HG03439 (cell line): ENCODE measurements around the gene ATRN.

Experiments
- ATAC-seq: cut with Tn5 transposase; IDR thresholded peaks from one replicate; pipeline ENCODE4 v1.9.1; 2021; ENCODE audit warnings: mild to moderate bottlenecking, moderate library complexity; ENCODE audit not compliant: unreplicated experiment

Gene ATRN

DNA sequence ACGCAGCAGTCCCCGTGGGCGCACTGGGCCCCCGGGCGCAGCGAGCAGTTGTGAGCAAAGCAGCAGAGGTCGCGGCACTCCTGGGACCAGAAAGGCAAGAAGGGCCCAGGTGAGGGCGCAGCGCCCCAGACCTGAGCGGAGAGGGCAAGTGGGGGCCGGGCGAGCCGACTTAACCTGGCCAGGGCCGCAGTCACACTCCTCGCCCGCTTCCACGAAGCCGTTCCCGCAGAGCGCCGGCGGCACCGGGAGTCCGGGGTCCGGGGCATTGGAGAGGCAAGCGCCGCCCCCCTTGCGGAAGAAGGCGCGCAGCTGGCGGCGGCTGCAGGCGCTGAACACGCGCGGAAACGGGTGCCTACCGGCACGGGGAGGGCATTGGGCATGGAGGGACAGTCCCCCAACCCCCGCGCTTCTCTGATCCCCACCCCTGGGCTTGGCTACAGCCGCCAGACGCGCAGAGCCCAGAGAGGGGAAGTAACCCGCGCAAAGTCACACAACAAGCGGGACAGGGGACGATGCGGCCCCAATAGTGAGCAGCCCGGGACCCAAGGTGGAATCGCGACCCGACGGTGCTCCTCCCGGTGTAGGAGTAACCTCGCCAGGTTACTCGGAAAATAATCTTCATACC lies 201.8 kb downstream of the ATRN start:
- no peak for ATAC-seq

DNA sequence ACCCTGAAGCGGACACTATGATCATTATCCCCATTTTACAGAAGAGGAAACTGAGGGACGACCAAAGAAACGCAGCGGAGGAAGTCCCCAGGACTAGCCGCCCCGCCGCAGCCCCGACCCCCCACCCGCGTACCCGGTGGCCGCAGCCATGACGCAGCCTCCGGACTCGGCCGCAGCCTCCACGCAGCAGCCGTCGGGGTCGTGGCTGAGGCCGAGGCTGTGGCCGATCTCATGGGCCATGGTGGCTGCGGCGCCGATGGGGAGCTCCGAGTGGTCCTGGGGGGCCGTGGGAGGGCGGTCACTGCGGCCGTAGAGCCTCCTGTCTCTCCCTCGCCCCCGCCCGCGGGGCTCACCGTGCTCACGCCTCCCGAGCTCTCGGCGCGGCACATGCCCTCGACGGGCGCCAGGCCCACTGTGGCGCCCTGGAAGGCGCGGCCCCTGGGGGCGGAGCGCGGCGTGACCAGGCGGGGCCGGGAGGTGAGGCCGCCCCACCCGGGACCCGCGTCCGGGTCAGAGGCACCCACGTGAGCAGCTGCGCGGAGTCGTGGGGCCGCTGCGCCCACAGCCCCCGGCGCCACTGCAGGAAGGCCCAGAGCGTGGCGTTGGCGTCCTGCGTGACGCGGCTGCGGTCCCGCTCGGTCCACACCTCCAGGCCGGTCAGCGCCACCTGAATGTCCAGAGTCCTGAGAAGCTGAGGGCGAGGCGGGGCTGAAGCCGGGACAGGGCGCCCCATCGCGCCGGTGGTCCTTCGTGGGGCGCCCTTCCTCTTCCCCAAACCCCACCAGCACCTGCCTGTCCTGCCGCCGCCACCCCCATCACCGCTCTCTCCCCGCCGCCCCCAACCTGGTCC lies 202.6 kb downstream of the ATRN start:
- ATAC-seq = no peak

DNA sequence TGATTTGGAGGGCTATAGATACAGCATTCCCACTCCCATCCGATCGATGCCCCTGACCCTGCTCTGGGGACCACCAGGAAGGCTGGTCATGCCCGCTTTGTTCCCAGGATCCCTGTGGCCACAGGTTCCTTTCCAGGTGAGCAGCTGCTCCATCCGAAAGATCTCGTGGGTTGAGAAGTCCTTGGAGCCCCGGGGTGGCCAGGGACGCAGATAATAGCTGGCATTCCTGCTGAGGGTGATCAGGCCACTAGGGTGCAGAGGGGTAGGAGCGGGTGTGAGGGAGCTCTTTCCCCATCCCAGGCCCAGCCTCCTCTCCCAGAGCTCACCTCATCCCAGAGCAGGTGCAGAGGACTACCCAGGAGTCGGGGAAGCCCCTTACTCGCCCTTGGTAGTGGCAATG lies 203.6 kb downstream of the ATRN start:
- ATAC-seq = no peak

DNA sequence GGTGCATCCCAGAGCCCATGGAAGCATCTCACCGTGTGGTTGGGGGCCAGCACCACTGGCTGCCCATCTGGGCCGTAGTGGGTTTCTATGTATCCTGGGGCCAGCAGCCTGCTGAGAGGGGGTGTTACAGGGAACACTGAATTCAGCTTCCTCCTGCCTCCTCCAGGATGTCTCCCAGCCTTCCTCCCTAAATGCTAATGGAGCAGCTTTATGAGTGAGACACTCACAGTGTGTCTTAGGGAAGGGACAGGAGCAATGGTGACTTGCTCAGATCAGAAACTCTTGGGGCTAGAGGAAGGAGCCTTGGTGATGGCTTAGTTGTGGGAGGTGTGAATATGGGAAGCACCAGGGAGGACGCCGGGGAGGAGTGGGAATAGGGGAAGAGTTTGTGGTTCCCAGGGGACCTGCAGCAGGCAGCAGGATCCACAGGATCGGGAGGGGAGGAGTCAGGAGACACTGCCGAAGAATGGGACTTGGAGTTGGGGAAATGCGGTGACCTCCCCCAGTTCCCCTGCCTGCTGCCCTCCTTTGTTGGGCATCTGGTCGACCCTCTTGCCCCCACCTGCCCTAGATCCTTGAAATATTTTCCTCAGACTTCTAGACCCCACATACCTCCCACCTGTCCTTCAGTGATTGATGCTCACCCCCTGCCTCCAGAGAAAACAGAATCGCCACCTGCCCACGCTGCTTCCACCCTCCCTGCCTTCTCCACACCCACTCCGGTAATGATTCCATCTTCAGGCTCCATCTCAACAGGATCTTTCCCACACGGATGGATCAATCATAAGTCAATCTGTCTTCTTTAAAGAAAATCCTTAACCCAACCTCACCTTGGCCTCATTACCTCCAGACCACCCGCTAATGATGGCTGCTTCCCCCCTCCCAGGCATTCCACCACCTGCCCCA lies 204.4 kb downstream of the ATRN start:
- ATAC-seq = no peak

DNA sequence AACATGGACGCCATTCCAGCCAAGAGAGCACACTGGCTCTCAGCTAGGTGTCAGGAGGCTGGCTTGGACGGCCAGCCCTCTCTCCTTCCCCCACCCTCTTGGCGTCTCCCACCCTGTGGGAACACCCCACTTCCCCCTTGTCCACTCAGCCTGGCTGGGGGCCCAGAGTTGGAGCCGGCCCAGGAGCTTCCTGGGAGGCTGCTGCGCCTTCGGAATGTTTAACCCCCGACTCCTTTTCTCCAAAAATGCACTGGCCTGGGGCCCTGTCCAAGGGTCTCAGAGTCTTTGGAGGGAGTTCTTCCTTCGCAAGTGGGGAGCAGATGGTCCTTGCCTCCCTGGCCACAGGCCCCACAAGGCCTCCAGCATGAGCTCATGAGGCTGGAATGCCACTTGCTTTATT lies 206.9 kb downstream of the ATRN start:
- ATAC-seq = no peak

DNA sequence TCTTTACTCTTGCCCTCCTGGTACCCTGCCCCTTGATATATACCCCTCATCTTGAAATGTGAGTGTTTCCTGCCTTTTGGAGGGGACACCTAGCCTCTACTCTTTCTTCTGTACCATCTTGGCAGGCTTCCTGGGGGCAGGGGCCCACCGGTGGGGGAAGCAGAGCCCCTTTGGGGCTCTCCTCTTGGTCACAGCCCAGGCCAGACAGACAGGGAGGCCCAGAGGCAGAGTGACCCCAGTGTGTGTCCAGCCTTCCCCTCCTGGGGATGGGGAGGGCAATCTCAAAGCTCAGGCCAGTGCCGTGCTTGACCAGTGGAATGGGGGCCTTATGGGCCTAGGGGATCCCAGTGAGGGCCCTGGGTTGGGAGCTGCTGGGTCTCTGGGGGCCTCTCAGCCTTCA lies 207.4 kb downstream of the ATRN start:
- ATAC-seq = no peak

DNA sequence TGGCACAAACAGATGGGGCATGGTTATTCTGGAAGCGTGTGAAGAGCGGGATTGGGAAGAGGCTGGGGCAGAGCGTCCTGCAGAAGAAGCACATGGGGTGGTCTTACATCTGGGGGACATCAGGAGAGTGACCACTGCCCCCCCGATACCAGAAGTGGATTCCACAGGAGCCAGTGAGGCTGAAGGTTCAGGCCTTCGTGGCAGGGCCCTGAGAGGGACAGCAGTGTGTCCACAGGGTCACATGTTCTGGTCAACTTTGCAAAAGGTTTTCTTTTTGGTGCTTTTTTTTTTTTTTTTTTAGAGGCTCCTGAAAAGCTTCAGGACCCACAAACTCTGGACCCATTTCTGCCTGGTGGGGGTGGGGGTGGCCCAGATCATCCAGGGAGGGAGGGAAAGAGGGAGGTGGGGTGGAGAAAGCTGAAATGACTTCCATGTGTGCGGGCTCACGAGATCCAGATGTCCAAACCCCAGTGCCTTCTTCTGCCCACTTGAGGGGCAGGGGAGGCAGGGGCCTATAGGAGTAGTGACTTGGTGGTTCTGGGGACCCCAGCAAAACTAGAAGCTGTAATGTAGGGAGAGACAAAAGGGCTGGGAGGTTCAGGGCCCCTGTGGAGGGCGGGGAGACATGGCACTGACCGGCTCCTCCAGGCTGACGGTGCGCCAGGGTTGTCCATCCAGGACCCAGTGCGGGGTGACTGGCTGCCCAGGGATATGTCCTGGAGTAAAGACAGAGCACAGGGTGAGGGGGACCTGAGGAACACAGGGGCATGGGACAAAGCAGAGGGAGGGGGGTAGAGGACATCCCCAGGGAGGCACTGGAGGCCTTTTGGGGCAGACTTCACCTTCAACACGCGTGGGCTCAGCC lies 208.3 kb downstream of the ATRN start:
- no peak for ATAC-seq

DNA sequence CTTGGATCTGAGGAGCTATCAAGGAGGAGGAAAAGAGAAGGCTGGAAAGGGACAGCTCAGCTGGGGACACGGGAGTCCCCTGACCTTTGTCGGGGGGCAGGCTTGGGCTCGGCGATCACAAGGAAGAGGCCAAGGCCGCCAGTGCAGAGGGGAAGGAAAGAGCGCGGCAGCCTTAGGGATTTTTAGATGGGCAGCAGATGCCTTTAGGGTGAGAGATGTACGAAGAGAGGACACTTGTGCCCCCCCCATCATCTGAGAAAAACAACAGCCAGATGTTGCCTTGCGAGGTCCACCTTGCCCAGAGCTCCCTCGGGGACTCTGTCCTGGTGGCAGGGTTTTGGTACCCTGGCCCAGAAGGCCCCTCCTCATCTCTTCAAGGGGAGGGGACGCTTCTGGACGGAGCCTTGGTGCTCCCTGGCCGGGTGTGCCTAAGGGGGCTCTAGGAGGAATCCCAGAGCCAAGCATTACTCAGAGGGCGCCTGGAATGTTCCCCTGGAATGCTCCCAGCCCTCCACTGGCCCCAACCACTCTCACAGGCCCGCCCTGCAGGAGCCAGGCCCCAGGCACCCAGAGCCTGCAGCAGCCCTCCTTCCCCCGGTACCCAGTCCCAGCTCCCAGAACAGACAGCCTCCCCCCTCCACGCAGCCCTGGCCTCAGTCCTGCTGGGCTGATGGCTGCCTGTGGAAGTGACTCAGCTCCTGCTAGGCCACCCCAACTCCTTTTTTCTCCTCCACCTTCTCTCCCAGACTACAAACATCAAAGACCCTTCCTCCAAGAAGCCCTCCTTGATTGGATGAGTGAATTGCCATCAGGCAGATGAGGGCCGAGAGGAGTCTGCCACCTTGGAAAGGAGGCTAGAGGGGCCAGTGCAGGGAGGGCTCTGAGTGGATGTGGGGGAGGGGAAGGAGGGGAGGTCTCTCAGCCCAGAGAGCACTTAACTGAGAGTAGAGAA lies 209.2 kb downstream of the ATRN start:
- ATAC-seq = no peak

DNA sequence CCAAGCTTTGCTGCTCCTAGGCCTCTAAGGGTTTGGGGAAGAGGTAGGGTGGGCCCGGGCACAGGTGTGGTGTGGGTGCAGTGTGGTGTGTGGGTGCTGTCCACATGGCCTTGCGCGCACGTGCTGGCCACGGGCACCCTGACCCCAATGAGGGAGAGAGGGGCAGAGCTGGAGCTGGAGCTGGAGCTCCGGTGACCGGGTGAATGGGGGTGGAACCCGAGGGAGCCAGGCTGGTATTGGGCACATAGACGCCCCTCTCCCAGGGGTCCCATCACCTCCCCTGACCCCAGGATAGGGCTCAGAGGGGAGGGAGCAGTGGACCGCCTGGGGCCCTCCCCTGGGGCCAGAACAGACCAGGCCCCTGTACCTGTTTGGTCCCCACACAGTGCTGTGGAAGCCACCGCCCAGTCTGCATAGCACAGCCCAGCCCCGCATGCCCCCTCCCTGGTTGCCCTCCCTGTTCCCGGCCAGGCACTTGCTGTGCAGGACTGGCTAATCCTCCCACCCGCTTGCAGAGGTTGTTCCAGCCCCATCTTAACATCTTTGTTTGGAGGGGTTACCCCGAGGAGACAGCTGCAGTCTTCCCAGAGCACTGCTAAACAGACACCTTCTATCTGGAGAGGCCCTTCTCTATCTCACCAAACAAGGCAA lies 210.0 kb downstream of the ATRN start:
- ATAC-seq = no peak

DNA sequence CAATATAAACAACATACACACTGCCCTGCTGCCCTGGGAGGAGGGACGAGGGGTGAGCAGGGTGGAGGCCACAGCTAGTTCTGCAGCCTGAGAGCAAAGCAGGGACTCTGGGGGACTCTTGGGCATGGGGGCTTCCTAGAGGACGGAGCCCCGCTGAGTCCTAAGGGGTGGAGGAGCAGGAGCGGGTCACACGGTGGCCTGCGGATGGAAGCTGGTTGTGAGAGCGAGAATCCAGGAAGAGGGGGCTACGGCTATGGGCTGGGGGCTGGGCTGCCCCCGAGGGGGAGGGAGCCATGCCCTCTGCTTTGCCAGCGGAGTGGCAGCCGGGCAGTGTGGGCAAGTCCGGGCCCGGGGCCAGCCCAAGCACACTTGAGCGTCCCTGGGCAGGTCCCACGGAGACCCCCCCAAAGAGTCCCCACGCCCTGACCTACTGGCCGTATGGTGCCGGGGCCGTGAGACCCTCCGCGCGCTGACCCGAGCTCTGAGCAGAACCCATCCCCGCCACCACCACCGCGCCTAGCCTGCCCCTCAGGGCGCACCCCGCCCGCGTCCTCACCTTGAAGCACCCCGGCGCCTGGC lies 210.6 kb downstream of the ATRN start:
- ATAC-seq = no peak

DNA sequence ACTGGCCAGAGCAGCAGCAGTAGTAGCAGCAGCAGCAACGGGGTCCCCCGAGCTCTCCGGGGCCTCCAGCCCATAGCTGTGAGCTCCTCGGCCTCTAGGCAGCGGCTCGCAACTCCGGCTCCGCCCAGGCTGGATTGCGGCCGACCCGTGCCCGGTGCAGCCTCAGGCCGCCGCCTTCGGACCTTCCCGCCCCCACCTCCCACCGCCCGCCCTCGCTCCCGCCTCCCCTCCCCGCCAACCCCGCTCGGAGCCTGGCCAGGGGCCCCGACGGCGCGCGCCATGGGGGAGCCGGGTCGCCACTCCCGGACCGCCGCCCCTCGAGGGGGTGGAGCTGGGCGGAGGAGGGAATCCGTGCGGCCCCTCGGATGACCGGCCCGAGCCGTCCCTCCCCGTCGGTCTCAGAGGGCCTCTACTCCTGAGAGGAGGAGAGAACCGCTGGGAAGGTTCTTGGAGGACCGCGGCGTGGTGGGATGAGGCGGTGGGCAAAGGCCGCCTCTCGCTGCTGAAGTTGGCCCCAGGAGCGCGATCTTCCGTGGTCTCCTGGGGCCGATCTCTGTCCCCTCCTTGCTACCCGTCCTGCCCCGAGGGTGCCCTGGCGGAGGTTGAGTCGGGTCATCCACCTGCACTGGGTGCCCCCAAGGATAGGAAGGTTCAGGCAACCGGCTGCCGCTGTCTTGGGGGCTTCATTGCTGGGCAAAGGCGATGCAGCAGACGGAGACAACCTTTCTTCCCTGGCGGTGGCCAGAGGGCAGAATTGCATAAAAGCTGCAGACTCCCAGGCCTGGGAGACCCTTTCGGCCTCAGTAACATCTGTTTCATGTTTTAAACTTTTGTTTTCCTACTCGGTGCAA lies 211.3 kb downstream of the ATRN start, which contains the start of gene ADAM33:
Gene ADAM33, minus strand, starts transcription at position 80 of the 851 bp plus-strand sequence. Its CDS starts 6 bp downstream, at position 74.
- no peak for ATAC-seq

DNA sequence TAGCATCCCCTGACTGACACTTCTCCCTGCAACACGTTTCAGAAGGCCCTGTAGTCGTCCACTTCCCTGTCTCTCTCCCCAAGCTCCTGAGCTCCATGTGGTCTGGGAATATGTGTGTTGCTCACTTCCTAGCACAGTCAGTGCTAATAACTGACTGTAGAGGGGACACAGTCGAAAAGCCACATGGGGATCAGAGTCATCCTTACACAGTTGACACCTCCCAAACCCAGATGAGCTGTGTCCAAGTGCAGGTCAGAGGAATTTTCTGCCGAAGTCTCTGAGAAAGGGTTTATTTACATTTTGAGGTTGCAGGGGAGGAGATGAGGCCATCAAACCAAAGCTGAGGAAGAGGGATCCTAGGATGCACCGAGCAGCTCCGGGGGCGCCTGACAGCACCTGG lies 214.5 kb downstream of the ATRN start:
- no peak for ATAC-seq

DNA sequence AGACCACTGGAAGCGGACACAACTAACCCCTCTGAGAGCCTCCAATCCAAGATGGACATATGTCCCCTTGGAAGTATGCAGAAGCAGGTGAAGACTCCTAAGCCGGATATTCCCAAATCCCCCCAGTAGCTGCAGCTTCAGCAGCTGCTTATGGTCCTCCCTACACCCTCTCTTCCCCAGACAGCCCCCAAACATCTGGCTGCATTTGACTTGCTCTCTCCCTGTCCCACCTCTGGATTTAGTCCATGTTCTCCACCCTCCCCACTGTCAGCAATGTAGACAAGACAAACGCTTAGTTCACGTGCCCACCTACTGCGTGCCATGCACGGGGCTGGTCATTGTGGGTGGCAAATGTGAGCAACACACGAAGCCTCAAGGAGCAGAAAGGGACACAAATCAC lies 215.6 kb downstream of the ATRN start:
- no peak for ATAC-seq

DNA sequence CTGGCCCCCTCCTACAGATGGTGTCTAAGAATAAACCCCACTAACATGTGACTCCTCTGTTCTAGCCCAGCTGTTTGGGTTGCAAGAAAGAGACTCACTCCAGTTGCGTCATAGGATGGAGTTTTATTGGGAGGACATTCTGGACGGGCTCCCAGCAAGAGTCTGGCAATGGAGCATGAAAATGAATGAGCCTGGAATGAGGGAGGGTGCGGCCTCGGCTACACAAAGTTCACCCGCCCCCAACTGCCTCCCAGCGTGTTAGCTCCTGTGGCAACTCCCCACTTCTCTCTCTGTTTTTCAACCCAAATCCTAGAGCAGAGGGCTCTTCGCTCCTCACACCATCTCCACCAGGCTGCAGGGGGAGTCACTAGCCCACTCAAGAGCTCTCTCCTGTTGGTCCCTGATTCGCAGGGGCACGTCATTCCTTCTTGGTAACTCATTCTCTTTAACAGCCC lies 216.1 kb downstream of the ATRN start:
- no peak for ATAC-seq

DNA sequence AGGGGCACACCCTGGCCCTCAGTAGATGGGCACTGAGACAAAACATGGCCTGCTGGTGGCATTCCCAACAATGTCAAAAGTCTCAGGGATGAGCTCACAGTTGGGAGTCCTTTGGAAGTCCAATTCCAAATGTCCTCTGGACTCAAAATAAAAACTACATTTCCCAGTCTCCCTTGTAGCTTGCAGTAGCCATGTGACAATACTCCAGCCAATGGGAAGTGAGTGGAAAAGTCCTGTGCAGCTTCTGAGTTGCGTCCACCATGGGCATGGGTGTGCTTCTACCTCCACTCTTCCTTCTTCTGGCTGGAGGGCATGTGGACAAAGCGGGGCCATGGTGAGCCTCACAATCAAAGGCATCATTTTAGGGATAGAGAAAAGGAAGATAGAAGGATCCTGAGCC lies 216.8 kb downstream of the ATRN start:
- ATAC-seq = no peak

DNA sequence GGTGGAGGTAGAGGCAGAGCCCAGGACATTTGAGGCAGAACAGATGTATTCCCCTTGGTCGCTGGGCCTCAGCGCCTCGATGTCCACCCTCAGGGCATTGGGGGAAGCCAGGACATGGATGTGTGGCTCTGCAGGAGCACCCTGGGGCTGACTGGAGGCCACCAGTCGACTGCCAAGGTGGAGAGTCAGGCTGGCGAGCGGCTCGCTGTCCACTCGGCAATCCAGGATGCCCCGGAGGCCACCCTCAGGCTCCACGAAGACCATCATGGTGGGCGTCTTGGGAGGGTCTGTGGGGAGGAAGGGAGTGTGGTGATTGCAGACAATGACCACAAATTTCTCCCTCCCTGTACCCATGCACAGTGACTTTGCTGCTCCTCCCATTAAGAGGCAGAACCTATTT lies 219.2 kb downstream of the ATRN start:
- no peak for ATAC-seq

DNA sequence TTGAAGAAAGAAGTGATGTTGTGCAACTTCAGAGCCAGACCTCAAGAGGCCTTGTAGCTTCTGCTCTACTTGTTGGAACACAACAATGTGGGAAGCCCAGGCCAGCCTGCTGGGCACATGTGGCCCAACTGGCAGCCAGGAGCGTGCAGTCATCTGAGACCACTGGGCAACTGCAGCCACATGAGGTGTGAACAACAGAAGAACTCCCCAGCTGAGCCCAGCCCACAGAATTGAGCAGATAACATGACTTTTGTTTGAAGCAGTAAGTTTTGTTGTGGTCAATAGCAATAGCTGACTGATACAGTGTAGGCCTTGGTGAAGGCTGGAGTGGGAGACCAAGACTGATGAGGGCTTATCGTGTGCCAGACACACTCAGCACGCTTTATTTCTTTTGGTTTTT lies 219.6 kb downstream of the ATRN start:
- no peak for ATAC-seq

DNA sequence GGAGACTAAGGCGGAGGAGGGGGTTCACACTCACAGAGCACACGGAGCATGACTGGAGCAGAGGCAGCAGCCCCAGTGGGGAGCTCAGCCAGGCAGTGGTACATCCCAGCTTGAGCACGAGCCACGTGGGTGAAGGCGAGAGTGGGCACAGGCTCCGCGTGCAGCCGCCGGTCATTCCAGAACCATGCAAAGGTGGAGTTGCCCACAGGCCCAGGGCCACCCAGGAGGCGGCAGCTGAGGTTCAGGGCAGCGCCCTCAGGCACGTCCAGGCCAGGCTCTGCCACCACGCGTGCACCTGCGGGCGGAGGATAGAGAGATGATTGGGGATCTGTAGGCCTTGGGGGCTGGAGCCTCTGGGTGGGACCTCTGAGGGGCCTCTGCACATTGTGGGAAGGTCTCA lies 220.5 kb downstream of the ATRN start:
- ATAC-seq = no peak
